DMS153 treated with DMSO at 0.1 percent for 48 hours (cell line): ENCODE measurements around the gene SRGAP1.

Source experiments
- DNase-seq: peaks from one replicate; lab custom pipeline; 2025; ENCODE audit not compliant: unreplicated experiment; lab: John Stamatoyannopoulos, UW

The SRGAP1 gene

DNA sequence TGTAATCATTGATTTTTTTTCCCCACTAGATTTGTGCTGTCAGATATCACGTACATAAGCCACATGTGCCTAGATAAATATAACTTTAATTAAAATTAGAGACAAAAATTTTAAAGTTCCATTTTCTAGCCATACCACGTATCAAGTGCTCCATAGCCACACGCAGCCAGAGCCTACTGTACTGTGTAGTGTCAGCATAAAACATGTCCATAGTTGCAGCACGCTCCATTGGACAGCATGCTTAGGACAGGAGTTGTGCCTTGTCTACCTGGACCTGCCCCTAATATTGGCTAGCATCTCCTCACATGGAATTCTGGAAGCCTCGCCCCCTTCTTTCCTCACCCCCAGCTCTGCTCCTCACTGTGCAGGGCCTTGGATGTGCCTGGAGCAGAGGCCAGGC is 116.5 kb downstream of the SRGAP1 start:
- DNase-seq, result no peak

DNA sequence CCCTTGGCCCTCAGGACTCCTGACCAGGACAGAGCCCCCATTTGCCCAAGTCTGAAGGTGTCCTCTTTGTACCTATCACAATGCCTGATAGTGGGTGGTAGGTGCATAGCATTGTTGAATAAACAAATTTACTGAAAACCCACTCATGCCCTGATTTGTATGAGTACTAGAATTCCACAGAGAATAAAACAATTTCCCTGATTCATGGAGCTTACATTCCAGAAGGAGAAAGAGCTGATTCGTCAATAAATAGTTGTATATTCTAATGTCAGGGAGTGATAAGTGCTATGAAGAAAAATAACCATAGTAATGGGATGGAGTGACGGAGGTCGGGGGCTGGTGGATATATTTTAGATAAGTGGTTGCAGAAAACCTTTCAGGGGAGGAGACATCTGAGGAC is 117.0 kb downstream of the SRGAP1 start:
- no peak for DNase-seq

GRCh38 chr12:63963868-63964267 is 119.4 kb downstream of the SRGAP1 start:
- DNase-seq, result no peak

DNA sequence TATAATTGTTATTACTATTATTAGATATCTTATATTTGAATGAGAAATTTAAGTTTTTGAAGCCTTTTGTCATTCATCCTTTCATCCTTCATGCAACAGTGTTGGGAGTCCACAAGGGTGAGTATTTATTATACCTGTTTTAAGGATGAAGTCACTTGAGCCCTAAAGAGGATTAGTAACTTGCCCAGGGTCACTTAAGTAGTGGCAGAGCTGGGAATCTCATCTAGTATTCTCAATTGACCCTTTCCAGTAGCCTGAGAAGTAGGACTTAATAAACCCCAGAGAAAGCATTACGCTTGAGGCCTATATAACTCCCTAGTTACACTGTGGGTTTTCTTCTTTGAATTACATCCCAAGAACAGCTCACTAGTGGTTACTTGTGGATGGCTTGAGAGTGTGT is 119.8 kb downstream of the SRGAP1 start:
- no peak for DNase-seq

- no peak for DNase-seq
Observed at GRCh38 chr12:63965936-63966605, 121.6 kb downstream of the SRGAP1 start.

GRCh38 chr12:63966606-63966975 is 122.1 kb downstream of the SRGAP1 start:
- no peak for DNase-seq

DNA sequence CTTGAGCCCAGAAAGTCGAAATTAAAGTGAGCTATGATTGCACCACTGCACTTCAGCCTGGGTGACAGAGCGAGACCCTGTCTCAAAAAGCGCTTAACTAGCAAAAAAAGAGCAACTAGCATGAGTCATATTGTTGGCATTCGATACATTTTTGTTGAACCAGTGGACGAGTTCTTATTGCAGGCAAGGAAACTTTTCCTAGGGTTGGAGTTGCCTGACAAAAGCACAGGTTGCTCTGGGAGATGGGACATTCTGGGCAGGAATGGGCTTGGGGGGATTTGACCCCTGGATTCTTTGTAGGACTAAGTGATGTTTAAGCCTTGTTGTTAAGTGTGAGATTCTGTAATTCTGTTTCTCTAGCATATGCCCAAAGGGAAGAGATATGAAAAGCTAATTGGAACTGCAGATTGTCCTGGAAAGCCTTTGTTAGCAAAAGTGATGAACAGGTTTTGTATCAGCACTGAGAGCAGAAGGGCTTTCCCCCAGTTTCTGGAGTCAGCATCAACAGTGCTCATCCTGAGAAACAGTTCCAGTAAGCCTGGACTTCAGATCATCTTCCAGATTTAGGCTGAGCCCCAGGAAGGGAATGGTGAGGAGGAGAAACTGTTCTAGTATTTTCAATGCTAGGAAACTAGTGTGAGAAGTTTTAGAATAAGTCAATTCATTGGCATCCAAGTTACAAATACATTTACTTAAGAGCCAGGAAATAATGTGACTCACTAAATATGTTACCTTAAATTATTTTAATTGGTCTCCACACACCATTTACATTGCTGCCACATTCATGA is 123.1 kb downstream of the SRGAP1 start:
- DNase-seq, result no peak

GRCh38 chr12:63968673-63969072 is 124.2 kb downstream of the SRGAP1 start:
- DNase-seq, result no peak

- DNase-seq, result no peak
Observed at GRCh38 chr12:63976902-63977395, 132.4 kb downstream of the SRGAP1 start.

DNA sequence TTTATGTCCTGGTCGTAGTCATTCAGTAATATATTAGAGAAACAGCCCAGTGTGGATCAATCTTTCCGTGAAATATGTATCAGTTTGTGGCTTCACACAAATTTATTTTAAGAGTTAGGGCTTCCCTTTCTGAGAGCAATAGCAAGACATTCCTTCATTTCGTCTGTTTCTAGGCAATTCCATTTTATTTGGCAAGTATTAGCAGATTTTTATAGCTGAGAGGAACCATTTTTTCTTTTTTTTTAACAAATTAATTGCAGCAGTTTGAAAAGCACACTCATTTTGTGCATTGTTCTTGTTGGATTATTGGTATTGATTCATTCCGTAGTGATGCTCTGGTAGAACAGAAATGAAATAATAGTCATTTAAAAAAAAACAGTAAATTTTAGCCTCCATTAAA is 132.9 kb downstream of the SRGAP1 start:
- DNase-seq, result no peak

DNA sequence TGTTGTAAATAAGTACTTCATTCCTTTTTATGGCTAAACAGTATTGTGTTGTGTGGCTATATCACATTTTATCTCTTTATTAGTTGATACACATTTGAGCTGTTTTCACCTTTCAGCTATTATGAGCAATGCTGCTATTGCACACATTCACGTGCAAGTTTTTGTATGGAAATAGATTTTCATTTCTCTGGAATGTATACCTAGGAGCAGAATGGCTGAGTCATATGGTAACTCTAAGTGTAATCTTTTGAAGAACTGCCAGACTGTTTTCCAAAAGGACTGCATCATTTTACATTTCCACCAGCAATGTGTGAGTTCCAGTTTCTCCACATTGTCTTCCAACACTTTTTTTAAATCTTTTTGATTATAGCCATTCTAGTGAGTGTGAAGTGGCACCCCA is 134.0 kb downstream of the SRGAP1 start:
- no peak for DNase-seq

- no peak for DNase-seq
Observed at GRCh38 chr12:63980211-63980610, 135.7 kb downstream of the SRGAP1 start.

GRCh38 chr12:63981343-63981742 is 136.8 kb downstream of the SRGAP1 start:
- DNase-seq, result no peak

DNA sequence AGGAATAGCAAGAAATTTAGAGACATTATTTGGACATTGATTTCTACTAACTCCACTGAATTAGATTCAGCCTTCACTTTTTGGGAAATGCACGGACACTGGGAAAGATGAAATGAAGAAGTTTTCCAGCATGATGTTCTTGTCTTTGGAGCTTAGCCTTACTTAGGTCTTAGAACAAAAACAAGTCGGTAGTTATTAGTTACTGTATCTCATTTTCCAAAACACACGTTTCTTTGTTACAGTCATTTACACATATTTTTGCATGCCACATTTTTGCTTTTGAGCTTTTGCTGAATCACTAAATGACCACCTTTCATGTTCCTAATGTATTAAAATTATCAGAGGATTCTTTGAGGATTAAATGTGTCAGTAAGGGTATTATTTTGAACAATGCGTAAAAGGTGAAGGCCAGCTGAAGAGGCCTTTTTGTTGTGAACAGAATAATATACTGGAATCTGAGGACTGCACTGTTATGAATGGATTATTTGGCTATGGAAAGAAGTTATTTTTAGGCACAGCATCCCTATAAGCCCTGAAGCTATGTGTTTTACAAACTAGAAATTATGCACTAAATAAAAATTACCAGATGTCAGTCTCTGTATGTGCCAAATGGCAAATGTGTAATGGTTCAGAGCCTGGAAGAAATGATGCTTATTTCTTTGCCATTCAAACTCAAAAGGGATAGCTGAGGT is 138.2 kb downstream of the SRGAP1 start:
- no peak for DNase-seq

GRCh38 chr12:63985456-63985855 is 141.0 kb downstream of the SRGAP1 start:
- DNase-seq, result no peak

DNA sequence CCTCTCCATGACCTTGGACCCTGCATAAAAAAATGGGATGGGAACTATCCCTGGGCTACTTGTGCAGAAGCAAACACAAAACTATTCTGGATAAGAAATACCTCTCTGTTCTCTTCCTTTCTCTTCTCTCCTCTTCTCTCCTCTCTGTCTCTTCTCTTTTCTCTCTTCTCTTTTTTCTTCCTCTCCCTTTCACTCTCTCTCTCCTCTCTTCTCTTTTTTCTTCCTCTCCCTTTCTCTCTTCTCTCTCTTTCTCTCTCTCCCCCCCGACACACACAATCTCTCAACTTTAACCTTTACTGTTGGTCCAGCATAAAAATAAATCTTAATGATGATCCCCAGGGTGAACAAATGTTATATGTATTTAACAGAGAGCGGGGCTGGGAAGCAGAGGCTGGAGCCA is 141.4 kb downstream of the SRGAP1 start:
- no peak for DNase-seq

DNA sequence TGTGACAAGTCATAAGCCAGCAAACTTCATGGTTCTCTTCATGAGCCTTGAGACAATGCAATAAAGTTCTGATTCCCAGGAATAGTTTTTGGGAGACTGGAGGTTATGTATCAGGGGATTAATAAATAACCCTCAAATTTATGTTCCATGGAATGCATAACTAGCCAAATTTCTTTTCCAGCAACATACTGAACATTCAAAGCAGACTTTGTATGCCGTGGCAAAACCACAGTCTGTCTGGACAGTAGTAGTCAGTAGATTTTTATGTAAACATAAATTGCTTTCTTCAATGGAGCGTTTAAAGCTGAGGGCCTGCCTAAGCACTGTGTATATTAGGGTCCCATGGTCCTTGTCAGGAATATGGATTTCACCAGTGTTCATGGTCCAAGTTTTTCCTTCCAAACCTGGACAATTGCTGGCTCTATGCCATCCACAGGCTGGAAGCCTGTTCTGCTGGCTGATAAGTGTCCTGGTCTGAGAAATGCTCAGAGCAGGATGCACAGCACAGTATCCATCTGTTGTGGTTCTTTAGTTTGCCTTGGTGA is 144.9 kb downstream of the SRGAP1 start:
- no peak for DNase-seq

GRCh38 chr12:63990828-63991547 is 146.5 kb downstream of the SRGAP1 start:
- DNase-seq, result no peak

DNA sequence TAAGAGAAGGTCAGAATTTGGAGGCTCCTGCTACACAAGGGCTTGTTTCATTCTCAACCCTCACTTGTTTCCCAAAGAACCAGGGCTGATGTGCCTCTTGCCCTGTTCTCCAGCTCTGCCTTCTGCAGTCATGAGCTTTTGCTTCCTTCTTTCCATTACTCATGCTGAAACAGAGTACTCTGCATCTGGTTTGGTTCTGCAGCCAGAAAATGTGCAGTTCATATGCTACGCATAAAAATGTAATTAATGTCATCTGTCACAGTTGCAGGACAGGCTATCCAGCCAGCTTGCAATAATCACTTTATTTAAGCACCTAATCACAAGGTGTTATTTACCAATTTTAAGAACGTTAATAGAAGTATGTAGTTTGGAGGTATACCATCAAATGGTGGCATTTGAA is 150.2 kb downstream of the SRGAP1 start:
- no peak for DNase-seq

GRCh38 chr12:63995512-63995911 is 151.0 kb downstream of the SRGAP1 start:
- no peak for DNase-seq

GRCh38 chr12:63996556-63996955 is 152.1 kb downstream of the SRGAP1 start:
- DNase-seq, result no peak
